ENCODE data around the gene ZGPAT. TPM values are rescaled to one million over a fixed set of nuclear protein-coding genes. Genes with fewer than 3 reads are reported as not detected.

ZGPAT gene
- total RNA-seq, 4 donors from 2014 or later: 22.5 to 38.9 (median 28.6) TPM

GRCh38 chr20:63661108-63661507 is 46.7 kb upstream of the ZGPAT start:
- WGBS: 90% methylated on average over 22 of the region's 22 CpGs
- Histone ChIP-seq H3K27me3 (no peaks in the 10 kb centered on the region), H3K27ac (replicated peaks in 1 of 4) (no peak overlapping the region), H3K9me3 (no peaks in the 10 kb centered on the region), H3K36me3 (peaks cover 25 to 62% (median 60%) of the 10 kb centered on the region in 4 donors), H3K4me1 (peaks cover 23 to 42% (median 29%) of the 10 kb centered on the region in 4 donors), H3K4me3 (no peak overlapping the region)
- TF ChIP-seq CTCF (IDR thresholded peaks at IDR 0.05): no peak
- TF ChIP-seq POLR2AphosphoS5 (IDR thresholded peaks at IDR 0.05): no peak
- no peak for TF ChIP-seq EP300 (IDR thresholded peaks at IDR 0.05)
- no peak for TF ChIP-seq POLR2A (IDR thresholded peaks at IDR 0.05; ENCODE audit: low read depth)
- intact Hi-C loops (cut with DNase I): no loop called here
- no peak for DNase-seq (ENCODE audit: extremely low spot score)

- TF ChIP-seq EP300 (IDR thresholded peaks at IDR 0.05) (no peak), POLR2AphosphoS5 (IDR thresholded peaks at IDR 0.05) (no peak), CTCF (IDR thresholded peaks at IDR 0.05) (no peak), POLR2A (IDR thresholded peaks at IDR 0.05; ENCODE audit: low read depth) (no peak)
- Histone ChIP-seq H3K27ac (replicated peaks in 1 of 4) (no peak overlapping the region), H3K9me3 (no peaks in the 10 kb centered on the region), H3K4me3 (no peak overlapping the region), H3K4me1 (peaks cover 20 to 38% (median 23%) of the 10 kb centered on the region in 4 donors), H3K27me3 (no peaks in the 10 kb centered on the region), H3K36me3 (peaks cover 32 to 73% (median 69%) of the 10 kb centered on the region in 4 donors)
- no peak for DNase-seq (ENCODE audit: extremely low spot score)
- intact Hi-C loops (cut with DNase I): no loop called here
- WGBS: 94% methylated on average over 24 of the region's 33 CpGs
Measured at GRCh38 chr20:63661959-63662812, 45.7 kb upstream of the ZGPAT start.

GRCh38 chr20:63662813-63663189 is 45.0 kb upstream of the ZGPAT start:
- DNase-seq (ENCODE audit: extremely low spot score): no peak
- Histone ChIP-seq H3K27me3 (no peaks in the 10 kb centered on the region), H3K4me3 (no peak overlapping the region), H3K36me3 (peaks cover 36 to 79% (median 75%) of the 10 kb centered on the region in 4 donors), H3K9me3 (no peaks in the 10 kb centered on the region), H3K27ac (replicated peaks in 1 of 4) (no peak overlapping the region), H3K4me1 (peaks cover 14 to 31% (median 16%) of the 10 kb centered on the region in 4 donors)
- 96% methylated on average over 8 of the region's 9 CpGs for WGBS
- intact Hi-C loops (cut with DNase I): no loop called here
- TF ChIP-seq POLR2AphosphoS5 (IDR thresholded peaks at IDR 0.05) (no peak), POLR2A (IDR thresholded peaks at IDR 0.05; ENCODE audit: low read depth) (no peak), CTCF (IDR thresholded peaks at IDR 0.05) (no peak), EP300 (IDR thresholded peaks at IDR 0.05) (no peak)

- Histone ChIP-seq H3K36me3 (peaks cover 36 to 86% (median 82%) of the 10 kb centered on the region in 4 donors), H3K9me3 (no peaks in the 10 kb centered on the region), H3K4me3 (no peak overlapping the region), H3K4me1 (peaks cover 11 to 29% (median 13%) of the 10 kb centered on the region in 4 donors), H3K27ac (replicated peaks in 1 of 4) (no peak overlapping the region), H3K27me3 (no peaks in the 10 kb centered on the region)
- no peak for DNase-seq (ENCODE audit: extremely low spot score)
- WGBS: 88% methylated on average over 5 of the region's 26 CpGs
- TF ChIP-seq CTCF (IDR thresholded peaks at IDR 0.05): no peak
- no peak for TF ChIP-seq EP300 (IDR thresholded peaks at IDR 0.05)
- no peak for TF ChIP-seq POLR2AphosphoS5 (IDR thresholded peaks at IDR 0.05)
- no peak for TF ChIP-seq POLR2A (IDR thresholded peaks at IDR 0.05; ENCODE audit: low read depth)
- intact Hi-C loops (cut with DNase I): no loop called here
Measured at GRCh38 chr20:63663332-63664066, 44.3 kb upstream of the ZGPAT start.
